Inferior parietal cortex (tissue), 1 donor: ENCODE results near the gene AKAP7.
A peak's percentile ranks its signal among the peaks of the same experiment; 100 is the strongest.
"Not testable (repeated sequence)": the region's sequence is repeated elsewhere in the genome, so short reads cannot be mapped to it uniquely, and the experiment has no call there.

Source experiments
- DNase-seq: peaks from one replicate; pipeline ENCODE4 v3.0.0-alpha.2; 2016; ENCODE audit errors: extremely low spot score

Gene AKAP7

GRCh38 chr6:131135244-131136020 is at the start of gene AKAP7:
Gene AKAP7, plus strand, starts transcription at chr6:131135467. Its CDS starts 297 bp downstream, at chr6:131135764.
- peak; percentile 68 for DNase-seq

GRCh38 chr6:131090339-131090738 is 44.9 kb upstream of the AKAP7 start:
- DNase-seq = not testable (repeated sequence)

DNA sequence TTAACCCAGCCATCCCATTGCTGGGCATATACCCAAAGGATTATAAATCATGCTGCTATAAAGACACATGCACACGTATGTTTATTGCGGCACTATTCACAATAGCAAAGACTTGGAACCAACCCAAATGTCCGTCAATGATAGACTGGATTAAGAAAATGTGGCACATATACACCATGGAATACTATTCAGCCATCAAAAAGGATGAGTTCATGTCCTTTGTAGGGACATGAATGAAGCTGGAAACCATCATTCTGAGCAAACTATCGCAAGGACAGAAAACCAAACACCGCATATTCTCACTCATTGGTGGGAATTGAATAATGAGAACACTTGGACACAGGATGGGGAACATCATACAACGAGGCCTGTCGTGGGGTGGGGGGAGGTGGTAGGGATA is 43.3 kb upstream of the AKAP7 start:
- not testable (repeated sequence) for DNase-seq

DNA sequence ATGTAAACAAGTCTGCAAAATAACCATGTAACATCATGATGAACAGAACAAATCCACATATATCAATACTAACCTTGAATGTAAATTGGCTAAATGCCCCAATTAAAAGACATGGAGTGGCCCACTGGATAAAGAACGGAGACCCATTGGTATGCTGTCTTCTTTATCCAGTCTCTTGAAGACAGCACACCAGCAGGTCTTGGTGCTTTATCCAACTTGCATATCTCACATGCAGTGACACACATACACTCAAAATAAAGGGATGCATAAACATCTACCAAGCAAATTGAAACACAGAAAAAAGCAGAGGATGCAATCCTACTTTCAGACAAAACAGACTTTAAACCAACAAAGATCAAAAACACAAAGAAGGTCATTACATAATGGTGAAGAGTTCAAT is 41.9 kb upstream of the AKAP7 start:
- DNase-seq = no peak

DNA sequence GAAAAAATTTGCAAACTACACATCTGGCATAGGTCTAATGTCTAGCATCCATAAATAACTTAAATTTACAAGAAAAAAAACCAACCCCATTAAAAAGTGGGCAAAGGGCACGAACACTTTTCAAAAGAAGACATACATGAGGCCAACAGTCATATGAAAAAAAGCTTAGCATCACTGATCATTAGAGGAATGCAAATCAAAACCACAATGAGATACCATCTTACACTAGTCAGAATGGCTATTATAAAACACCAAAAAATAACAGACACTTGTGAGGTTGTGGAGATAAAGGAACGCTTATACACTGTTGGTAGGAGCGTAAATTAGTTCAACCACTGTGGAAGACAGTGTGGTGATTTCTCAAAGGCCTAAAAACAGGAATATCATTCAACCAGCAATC is 38.5 kb upstream of the AKAP7 start:
- no peak for DNase-seq

DNA sequence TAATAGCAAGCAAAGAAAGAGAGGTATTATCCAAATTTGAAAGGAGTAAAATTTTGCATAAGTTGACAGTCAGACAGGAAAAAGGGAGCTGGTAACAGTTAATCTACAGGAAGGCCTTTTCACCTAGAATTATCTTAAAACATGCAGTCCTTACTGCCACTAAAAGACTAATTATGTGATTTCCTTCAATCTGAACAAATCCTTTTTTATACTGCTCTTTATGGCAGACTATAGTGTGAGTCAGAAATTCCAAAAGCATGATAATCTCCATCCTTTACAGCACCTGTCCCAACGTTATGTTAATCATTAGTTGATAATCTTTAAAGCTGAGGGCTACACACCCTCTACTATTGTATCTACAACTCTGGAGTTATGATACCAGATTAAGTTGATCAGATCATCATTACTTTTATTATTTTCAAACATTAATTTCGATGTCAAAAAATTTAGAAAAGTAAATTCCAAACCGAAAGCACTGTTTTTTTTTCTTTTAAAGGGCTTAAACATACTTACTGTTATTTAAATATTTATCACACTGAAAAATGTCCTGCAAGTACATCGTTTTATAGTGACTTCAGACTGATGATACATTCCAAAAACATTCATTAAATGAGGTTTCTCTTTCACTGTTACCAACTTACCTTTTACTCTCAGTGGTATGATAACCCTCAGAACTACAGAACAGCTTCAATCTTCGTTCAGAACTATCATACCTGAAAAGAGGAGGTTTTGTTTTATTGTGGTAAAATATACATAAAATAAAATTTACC is 33.2 kb upstream of the AKAP7 start:
- no peak for DNase-seq

GRCh38 chr6:131103296-131103695 is 32.0 kb upstream of the AKAP7 start:
- DNase-seq = no peak

- DNase-seq = no peak
Measured at GRCh38 chr6:131103901-131104300, 31.4 kb upstream of the AKAP7 start.

DNA sequence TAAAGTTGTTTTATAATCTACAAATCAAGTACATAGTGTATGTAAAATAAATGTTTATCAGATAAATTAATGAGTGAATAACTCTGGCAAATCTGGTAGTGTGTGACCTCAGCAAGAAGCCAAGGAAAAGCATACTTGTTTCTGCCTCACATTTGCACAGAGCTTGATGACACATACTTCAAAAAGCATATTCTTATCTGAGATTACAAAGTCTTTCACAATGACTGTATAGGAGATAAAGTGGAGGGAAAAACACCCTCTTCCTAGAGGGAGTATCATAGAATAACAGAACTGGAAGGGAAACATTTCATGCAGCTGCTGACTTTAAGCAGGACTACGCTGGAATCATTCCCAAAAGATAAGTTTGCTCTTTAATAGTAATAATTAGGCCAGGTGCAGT is 28.1 kb upstream of the AKAP7 start:
- DNase-seq = no peak

DNA sequence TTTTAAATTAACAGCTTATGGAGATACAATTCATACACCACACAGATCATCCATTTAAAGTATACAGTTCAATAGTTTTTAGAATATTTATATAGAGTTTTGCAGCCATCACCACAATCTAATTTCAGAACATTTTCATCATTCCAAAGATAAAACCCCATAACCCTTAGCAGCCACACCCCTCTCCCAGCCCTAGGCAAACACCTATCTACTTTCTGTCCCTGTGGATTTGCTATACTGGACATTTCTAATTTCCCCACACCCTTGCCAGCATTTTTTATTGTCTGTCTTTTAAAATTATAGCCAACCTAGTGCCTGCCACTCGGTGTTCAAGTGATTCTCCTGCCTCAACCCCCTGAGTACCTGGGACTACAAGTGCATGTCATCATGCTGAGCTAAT is 23.0 kb upstream of the AKAP7 start:
- no peak for DNase-seq

- DNase-seq = no peak
Measured at GRCh38 chr6:131115651-131116050, 19.6 kb upstream of the AKAP7 start.

GRCh38 chr6:131116321-131116720 is 18.9 kb upstream of the AKAP7 start:
- DNase-seq = no peak

- peak; percentile 81 for DNase-seq
Measured at GRCh38 chr6:131116755-131117360, 18.4 kb upstream of the AKAP7 start.

- no peak for DNase-seq
Measured at GRCh38 chr6:131117878-131118277, 17.4 kb upstream of the AKAP7 start.

DNA sequence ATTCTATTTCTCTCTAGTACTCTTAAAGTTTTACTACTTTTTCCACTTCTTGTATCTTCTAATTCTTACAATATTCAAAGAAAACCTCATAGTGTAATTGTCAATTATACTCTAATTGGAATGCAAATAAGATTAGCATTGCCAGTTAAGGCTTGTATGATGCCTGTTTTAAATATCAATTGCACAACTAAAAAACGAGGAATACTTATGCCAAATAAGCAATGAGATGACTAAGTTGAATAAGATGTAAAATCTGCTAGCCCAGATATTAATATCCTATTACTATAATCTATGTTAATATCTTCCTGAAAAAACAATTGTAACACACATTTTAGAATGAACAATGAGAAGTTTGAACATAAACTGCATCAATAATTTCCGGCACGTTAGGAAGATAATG is 13.3 kb upstream of the AKAP7 start:
- DNase-seq = no peak

GRCh38 chr6:131122516-131122915 is 12.8 kb upstream of the AKAP7 start:
- no peak for DNase-seq

DNA sequence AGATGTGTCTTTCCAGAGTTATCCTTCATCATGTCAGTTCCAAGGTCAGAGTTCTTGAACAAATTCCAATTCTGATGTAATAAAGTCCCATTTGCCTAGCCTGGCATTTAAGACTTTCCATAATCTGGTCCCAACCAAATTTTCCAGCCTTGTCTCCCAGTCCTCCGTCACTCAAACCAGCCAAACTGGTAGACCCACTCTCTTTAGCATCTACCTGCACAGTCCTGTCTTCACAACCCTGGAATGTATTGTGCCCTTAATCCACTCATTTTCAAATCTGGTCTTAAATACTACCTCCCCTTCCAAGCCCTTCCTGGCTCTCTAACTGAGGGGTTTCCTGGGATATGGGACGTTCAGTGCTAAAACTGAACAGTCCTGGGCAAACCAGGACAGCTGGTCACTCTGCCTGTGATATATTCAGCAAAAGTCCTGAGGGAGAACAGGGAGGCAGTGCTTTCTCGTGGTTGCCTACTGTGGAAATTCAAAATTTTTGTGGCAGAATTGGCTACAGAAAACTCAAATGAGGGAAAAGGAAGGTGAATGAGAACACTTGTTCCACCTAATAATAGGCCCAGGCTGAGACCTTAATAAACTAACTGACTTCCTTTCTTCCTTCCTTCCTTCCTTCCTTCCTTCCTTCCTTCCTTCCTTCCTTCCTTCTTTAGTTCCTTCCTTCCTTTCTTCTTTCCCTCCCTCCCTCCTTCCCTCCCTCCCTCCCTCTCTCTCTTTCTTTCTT is 10.8 kb upstream of the AKAP7 start:
- DNase-seq = no peak

DNA sequence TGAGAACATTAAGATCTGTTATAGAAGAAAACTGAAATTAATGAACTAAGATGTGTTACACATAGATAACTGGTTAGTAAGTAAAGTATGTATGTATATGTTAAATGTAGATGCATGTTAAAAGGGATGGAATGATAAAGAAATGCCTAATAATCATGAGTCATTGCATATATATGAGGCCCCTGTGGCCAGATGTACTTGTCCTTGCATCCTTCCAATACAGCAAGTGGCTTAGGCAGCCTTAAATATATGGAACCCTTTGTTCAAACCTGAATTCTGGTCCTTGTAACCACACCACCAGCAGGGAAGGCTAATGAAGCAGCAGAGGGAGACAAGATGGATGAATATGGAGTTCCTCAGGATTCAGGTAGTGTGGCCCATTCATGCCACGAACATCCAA is 9.8 kb upstream of the AKAP7 start:
- DNase-seq = no peak

DNA sequence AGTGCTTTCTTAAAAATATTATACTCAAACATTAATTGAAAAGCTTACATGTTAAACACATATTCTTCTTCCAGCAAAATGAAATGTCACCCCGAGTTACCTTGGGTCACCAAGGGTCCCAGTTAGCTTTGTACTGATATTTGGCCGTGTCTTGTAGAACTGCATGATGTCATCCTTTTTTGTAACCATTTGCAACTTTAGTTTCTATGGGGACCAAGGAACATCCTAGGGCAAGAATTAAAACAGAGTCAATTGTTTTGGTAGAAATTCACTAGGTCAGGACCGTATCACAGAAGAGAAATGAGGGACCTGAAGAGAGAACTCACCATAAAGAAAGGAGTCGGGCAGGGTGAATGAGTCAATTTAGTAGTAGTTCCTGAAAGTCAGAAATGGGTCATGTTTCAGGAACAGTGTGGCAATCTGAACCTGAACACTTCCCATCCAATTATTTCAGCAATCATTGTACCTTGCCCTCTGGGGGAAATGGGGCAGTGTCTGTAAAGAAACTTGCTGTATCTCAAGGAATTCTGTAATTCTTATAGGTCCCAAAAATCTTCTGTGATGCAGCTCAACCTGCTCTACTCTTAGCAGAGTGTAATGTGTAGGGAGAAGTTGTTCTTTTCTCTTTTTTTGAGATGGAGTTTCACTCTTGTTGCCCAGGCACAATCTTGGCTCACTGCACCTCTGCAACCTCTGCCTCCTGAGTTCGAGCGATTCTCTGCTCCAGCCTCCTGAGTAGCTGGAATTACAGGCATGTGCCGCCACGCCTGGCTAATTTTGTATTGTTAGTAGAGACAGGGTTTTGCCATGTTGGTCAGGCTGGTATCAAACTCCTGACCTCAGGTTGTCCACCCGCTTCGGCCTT is 5.3 kb upstream of the AKAP7 start:
- no peak for DNase-seq

GRCh38 chr6:131130554-131130940 is 4.7 kb upstream of the AKAP7 start:
- no peak for DNase-seq

DNA sequence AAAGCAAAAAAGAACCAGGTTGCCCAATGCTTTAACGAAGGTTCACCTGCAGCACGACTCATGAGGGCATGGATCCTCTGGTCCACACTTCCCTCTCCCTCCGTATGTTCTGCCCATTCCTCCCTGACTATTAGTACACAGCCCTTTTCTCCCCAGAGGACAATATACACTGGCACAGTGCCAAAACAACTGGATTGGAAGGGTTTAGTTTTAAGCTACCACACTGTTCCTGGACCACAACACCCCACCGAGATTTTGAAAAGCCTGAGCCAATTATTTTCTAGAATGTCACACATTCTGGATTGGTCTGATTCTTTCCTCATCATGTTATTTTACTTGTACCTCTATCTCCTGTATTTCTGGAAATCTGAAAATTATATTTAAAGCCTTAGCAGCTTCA is 2.9 kb upstream of the AKAP7 start:
- DNase-seq = no peak
